AG09309 (cell line): ENCODE results near the gene GALNT18.

ENCODE experiments used
- DNase-seq: peaks from one replicate; pipeline ENCODE4 v3.0.0-alpha.2; 2010; ENCODE audit warnings: low read depth
- H3K4me3 ChIP-seq: 2 replicates; pipeline ENCODE4 v1.5.1; 2011; ENCODE audit warnings: mild to moderate bottlenecking, low read depth, low read length, moderate library complexity; ENCODE audit not compliant: control insufficient read depth
- CTCF ChIP-seq: IDR thresholded peaks from 2 replicates; pipeline ENCODE4 v1.5.1; 2011; ENCODE audit warnings: mild to moderate bottlenecking, low read depth, low read length, inconsistent platforms; ENCODE audit not compliant: insufficient read depth, control insufficient read depth; ENCODE audit errors: missing control alignments

The GALNT18 gene

GRCh38 chr11:11584937-11585336 is 36.9 kb downstream of the GALNT18 start:
- no peak overlapping the region for H3K4me3 ChIP-seq
- TF ChIP-seq CTCF = no peak
- DNase-seq = no peak

GRCh38 chr11:11584530-11584810 is 37.3 kb downstream of the GALNT18 start:
- no peak overlapping the region for H3K4me3 ChIP-seq
- peak; percentile 80 for DNase-seq
- no peak for TF ChIP-seq CTCF

- H3K4me3 ChIP-seq = no peak overlapping the region
- no peak for TF ChIP-seq CTCF
- no peak for DNase-seq
These were observed 37.8 kb downstream of the GALNT18 start for GRCh38 chr11:11583801-11584529.

- no peak for TF ChIP-seq CTCF
- no peak for DNase-seq
These were observed 39.6 kb downstream of the GALNT18 start for GRCh38 chr11:11582011-11582701.

GRCh38 chr11:11581481-11581880 is 40.3 kb downstream of the GALNT18 start:
- no peak for TF ChIP-seq CTCF
- no peak for DNase-seq
- H3K4me3 ChIP-seq = no peak overlapping the region

More at GRCh38 chr11:11582011-11582701, 39.6 kb downstream of the GALNT18 start:
- H3K4me3 ChIP-seq = no peak overlapping the region

- no peak for DNase-seq
- no peak for TF ChIP-seq CTCF
- H3K4me3 ChIP-seq = no peak overlapping the region
These were observed 40.9 kb downstream of the GALNT18 start for GRCh38 chr11:11580841-11581411.

- no peak for TF ChIP-seq CTCF
- DNase-seq = no peak
- no peak overlapping the region for H3K4me3 ChIP-seq
These were observed 41.8 kb downstream of the GALNT18 start for GRCh38 chr11:11580012-11580411.
